Renal cortex interstitium (tissue), 11 donors: ENCODE results near the gene GRK4. TPM values are rescaled to one million over a fixed set of nuclear protein-coding genes. Genes with fewer than 3 reads are reported as not detected.

Experiments
- DNase-seq, 11 donors: peaks; one replicate each; pipeline ENCODE4 v3.0.0-alpha.2; 2013; ENCODE audit warnings: low read depth in 9 of 11, low spot score in 4 of 11; ENCODE audit errors: extremely low read depth in 1 of 11
- polyA plus RNA-seq, 3 donors: library from polyadenylated mRNA; unstranded; fragments of 120-200 nt; gene quantifications; one replicate each; pipeline ENCODE4 v1.2.1, GENCODE V29; 2013; ENCODE audit not compliant: insufficient read length in 3 of 3

GRK4 gene
- polyA plus RNA-seq, 3 donors, result 6.2 to 10.0 (median 8.0) TPM

DNA sequence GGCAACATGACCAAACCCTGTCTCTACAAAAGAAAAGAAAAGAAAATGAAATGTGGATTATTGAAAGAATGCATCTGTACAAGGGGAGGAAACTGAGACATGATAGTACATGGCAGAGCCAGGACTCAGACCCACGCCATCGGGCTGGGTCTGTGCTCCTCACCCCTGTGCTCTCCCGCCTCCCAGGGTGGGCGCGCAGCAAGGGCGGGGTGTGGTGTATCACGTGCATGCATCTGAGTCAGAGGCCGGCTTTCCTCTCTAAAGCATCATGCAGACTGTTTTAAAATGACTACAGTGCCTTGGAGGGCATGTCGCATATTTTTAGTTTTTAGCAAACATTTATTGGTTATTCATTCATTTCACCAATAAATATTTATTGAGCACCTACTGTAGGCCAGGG, 63.2 kb downstream of the GRK4 start:
- DNase-seq, result no peak

DNA sequence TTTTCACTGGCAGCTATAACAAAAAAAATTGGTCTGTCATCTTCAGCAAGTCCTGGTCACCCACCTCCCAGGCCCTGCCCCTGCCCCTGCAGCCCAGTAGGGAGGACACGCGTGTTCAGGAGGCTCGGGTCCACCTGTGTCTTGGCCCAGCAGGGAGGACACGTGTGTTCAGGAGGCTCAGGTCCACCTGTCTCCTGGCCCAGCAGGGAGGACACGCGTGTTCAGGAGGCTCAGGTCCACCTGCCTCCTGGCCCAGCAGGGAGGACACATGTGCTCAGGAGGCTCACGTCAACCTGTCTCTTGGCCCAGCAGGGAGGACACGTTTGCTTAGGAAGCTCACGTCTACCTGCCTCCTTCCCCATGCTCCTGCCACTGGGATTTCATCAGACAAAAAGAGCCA, 66.1 kb downstream of the GRK4 start:
- no peak for DNase-seq

DNA sequence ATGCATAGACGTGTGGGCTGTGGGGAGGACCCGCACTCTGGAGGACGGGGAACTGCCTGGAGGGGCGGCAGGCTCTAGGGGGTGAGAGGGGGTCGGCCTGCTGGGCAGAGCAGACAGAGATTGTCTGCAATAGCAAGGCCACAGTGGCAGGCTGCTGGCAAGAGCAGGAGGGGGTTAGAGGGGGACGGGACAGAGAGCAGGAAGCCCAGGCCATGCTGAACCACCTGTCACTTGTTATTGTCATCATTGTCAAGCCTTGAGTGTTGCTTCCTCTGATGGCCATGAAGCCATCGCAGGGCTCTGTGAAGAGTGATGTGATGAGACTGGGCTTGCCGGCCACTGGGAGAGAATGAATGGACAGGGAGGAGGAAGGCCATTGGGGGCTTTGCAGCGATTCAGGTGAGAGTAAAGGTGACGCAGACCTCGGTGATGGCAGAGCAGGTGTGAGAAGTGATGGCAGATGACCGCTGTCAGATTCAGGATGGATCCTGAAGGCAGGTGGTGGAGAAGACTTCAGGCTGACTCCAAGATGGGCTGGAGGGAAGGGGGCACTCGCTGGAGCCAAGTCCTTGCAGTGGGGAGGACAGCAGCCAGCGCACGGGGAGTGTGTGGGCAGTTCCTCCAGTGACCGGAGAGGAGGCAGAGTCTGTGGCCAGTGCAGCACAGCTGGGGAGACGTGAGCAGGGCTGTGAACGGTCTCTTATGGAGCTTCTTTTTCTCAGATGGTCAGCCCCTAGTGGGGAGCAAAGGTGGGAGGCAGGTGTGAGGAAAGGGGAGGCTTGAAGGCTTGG, 67.4 kb downstream of the GRK4 start:
- DNase-seq, result no peak

DNA sequence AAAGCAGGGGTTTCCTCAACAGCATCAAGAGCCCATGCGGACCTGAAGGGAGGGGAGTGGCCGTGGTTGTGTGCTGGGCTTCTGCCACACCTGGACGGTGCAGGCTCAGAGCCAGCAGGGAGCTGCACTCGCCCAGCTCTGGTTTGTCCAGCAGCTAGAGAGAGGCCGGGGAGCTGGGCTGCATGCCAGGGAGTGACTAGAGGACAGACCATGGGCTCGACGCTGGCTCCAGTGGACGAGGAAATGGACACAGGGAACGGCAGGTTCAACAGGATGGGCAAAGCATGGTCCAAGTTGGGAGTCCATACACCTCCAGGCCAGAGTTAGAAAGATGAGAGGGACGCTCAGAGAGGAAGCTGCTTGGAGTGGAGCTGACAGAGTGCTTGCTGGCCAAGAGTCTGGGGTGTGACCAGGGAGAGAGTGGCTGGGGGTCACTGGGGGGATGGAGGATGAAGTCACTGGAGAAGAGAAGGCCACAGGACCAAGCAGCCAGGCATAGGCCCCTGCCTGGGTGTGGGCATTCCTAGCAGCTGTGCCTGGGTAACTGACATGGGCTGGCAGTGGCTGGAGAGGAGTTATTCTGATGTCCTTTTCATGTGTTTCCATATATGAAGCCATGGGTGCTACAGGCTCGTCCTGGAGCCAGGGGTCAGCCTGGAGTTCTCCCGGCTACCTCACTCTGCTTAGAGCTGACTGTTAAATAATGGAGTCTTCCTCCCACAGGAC, 68.1 kb downstream of the GRK4 start:
- no peak for DNase-seq

DNA sequence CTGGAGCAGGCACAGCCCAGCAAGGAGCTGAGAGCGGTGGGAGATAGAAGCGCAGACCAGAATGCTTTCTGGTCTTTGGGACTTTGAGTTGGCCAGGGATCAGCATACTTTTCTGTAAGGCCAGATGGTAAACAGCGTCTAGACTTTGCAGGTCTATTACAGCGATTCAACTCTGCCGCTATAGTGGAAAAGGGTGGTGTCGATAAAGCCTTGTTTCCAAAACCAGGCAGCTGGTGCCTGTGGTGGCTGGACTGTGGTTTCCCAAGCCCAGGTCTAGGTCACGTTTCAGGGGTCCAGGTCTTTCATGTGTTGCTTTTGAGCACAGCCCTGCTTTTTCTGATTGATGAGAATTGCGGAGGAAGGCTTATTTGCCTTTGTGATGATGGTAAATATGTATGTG, 70.9 kb downstream of the GRK4 start:
- no peak for DNase-seq

DNA sequence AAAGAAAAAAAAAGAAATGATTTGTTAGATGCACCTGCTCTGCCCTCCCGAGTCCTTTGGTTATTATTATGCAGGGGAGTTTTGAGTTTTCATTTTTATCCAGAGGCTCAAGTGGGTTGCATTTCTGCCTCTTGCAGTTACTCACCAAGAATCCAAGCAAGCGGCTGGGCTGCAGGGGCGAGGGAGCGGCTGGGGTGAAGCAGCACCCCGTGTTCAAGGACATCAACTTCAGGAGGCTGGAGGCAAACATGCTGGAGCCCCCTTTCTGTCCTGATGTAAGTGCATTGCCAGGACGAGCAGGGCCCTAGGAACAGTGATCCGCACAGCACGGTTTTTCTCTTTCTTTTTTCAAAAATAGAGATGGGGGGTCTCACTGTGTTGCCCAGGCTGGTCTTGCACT, 71.9 kb downstream of the GRK4 start:
- no peak for DNase-seq

DNA sequence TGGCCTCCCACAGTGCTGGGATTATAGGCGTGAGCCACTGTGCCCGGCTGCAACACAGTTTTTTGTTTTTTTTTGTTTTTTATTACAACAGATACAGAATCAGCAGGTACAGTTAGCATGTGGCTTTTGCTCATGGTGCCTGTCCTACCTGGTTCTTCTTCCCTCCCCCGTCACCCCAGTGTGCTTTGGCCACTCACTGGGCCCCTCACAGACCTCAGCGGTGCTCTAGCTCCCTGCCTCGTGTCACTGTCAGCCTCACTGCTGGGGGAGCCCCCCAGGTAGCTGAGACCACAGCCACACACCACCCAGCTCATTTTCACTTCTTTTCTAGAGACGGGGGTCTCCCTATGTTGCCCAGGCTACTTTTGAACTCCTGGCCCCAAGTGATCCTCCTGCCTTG, 72.3 kb downstream of the GRK4 start:
- DNase-seq, result no peak

DNA sequence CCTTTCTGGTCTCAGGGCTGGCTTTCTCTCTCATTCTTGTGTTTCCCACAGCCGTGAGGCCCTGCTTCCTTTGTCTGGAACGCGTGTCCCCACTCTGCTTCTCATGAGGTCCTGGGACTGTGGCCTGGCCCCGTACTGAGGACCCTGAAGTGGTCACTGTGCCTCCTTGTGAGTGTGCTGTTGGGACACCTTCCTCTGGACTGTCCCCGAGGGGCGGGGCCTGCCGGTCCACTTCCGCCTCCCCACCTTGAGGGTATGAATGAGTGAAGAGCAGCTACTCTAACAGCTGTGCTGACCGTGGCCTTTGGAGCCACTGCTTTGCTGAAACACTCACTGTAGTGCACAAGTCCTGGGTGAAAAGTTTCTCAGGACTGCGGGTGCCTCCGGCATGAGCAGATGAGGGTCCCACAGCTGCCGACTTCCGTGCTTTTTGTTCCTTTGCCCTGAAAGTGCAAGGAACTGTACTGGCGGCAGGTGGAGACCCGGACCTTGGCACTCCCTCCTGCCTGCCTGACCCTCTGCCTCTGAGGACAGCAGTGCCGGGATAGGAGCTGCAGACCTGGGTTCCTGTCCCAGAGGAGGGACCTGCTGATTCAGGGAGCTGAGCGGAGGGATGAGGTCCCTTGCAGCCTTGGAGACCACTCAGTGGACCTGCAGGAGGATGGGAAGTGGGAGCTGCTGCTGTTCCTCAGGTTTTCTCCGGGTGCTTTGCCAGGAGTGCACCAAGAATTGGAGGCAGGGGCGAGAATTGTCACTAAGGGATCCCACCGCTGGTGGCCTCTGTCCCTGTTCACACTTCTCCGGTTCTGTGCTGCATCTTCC, 73.0 kb downstream of the GRK4 start:
- no peak for DNase-seq

DNA sequence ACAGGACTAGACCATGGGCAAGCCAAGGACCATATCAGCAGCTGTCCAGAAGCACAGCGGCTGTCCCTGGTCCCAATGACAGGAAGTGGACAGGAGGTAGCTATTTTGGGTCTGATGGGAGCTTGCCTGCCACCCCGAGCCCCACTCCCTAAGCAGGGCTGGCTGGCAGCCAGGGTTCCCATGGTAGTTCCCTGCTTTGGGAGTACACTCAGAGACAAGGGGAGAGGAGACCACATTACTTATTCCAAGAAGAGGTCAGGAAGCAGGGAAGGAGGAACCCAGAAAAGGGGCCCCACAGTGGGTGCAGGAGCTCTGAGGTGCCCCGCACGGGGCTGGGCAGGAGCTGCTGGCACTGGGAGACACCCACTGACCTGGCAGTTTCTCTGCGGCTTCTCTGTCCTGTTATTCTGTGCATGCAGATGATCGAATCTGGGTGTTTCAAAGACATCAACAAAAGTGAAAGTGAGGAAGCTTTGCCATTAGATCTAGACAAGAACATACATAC, 74.6 kb downstream of the GRK4 start:
- no peak for DNase-seq

DNA sequence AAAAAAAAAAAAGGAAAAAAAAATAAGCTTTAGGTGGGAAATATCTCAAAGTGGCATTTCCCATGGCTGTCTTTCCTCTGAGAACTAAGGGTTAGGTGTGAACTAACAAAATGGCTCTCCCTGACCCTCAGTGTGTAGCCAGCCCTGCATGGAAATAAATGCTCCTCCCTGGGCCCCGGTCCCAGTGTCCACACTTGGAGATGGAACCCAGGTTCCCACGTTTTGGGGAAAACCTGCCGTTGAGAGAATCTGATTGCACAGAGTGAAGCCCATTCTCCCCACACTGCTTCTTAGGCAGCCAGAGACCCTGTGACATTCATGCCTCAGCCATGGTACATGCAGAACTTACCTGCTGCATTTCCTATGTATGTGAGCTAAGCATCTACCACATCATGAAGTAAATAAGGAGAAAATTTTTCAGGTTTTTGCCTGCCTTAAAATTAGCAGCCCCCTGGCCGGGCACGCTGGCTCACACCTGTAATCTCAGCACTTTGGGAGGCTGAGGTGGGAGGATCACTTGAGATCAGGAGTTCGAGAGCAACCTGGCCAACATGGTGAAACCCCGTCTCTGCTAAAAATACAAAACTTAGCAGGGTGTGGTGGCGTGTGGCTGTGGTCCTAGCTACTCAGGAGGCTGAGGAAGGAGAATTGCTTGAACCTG, 76.5 kb downstream of the GRK4 start:
- DNase-seq, result no peak

DNA sequence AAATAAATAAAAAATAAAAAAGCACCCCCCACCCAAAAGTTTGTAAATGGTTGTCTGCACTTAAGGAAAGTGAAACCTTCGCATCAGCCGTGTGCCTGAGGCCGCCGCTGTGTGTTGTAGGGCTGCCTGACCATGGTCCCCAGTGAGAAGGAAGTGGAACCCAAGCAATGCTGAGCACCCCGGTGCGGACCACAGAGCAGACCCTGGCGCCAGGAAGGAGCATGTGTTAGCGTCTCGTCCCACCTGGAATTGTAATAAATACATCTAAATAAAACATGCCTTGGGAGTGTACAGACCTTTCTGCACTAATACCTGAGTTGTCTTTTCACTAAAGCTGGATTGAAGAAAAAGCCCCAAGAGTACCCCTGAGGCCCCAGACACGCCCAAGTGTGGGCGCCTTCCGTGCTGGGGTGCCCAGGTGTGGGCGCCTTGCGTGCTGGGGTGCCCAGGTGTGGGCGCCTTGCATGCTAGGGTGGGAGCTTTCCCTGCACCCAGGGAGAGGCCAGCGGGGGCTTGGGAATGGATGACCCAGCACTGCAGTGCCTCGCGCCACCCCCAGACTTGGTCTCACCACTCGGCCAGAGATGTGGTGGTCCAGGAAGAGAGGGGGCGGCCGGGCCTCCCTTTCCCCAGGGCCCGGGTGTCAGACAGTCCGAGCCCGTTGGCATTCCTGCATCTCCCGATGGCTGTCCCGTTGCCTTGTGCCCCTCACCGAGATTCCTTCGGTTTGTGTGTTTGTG, 77.3 kb downstream of the GRK4 start:
- no peak for DNase-seq

DNA sequence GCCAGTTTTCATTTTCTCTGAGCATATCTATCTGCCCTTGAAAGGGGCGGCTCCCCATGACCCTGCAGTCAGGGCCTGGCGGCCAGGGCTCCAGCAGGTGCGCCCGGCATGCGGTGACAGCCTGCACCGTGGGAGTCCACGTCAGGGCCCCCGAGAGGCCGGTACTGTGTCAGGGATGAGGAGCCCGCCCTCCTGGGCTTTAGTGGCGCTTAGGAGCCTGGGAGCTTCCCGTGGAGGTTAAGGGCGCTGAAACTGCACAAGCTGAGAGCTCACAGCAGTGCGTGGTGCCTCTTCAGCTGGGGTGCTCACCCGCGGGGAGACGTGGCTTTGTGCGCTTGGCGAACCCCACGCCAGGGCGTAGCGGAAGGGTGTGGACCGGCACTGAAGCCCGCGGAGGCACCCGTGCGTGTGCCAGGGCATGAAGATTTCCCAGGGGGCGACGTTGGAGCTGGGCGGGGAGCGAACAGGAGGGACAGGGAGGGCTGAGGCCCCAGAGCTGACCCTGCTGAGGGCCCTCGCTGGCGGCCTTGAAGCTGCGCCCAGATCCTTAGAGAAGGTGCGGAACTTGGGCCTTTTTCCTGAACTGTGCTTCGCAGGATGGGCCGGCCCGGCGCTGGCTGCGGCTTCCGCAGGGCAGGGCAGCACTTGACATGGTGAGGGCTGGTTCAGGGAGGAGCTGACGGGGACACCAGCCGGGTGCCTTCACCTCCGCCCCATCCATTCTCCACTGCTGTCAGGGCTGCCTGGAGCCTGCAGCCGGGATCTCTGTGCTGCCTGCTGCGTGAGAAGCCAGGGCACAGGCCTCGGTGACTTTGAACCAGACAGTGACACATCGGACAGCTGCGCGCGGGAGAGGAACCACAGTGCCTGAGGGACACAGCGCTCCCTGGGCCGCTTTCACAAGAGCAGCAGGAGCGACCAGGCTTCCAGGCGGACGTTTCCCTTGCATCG, 78.1 kb downstream of the GRK4 start:
- DNase-seq, result peak in 5 of 11 donors; percentile 10 to 37 (median 30)

DNA sequence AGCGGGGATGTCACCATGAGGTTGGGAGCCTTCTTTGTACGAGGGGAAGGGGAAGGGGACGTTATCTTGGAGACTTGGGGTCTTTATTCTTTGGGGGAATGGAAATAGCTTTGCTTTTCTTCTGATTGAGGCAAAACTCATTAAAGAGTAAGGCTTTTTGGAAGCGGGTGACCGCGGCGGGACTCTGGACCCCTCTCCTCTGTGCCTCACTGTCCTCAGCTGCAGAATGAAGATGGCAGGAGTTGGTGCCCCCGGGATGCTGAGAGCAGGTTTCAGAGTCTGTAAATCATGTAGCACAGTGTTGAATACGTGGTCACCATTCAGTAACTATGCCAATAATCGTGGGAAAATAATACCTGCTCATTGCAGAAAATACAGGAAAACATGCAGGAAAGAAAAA, 78.9 kb downstream of the GRK4 start:
- no peak for DNase-seq

DNA sequence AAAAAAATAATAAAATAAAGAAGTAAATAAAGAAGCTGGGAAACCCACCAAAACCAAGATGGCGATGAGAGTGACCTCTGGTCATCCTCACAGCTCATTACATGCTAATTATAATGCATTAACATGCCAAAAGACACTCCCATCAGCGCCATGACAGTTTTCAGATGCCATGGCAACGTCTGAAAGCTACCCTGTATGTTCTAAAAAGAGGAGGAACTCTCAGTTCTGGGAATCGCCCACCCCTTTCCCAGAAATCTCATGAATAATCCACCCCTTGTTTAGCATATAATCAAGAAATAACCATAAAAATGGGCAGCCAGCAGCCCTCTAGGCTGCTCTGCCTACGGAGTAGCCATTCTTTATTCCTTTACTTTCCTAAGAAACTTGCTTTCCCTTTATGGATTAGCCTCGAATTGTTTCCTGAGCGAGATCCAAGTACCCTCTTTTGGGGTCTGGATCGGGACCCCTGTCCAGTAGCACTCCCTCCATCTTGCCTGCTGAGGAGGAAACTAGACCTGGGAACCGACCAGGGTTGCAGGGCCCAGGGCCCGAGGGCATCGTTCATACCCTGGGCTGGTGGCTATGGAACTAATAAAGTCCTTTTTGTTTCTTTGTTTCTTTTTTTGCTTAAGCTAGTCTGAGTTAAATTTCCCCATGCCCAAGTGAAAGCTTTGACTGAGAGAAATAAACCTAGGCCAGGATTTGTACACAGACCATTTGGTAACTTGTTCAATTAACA, 80.1 kb downstream of the GRK4 start:
- no peak for DNase-seq

DNA sequence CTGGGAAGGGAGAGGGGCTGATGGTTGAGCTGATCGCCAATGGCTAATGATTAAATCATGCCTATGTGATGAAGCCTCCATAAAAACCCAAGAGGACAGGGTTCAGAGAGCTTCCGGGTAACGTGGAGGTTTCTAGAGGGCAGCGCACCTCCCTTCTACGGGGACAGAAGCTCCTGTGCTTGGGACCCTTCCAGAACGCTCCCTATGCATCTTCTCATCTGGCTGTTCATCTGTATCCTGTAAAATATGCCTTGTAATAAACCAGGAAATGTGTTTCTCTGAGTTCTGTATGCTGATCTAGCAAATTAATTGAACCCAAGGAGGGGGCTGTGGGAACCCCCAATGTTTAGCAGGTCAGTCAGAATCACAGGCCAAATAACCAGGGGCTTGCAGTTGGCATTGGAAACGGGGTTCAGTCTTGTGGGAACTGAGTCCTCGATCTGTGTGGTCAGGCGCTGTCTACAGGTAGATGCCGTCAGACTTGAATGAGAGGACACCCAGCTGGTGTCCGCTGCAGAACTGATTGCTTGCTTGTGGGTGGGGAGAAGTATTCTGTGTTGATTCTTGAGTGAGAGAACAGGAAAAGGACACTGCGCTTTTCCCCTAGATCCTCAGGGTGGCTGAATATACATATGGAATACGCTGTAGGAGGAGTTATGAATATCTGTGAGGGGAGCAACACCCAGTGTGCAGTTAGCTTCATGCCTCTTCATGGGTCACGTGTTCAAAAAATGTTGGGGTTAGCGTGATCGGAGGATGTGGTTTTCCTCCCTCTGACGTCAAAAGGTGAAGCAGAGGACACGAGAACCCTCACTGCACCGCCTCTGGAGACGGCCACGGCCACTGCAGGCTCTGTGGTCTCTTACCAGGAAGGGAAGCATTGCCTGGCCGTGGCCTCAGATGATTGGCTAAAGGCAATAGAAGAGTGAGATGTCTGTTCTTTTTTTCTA, 81.8 kb downstream of the GRK4 start:
- DNase-seq, result no peak

DNA sequence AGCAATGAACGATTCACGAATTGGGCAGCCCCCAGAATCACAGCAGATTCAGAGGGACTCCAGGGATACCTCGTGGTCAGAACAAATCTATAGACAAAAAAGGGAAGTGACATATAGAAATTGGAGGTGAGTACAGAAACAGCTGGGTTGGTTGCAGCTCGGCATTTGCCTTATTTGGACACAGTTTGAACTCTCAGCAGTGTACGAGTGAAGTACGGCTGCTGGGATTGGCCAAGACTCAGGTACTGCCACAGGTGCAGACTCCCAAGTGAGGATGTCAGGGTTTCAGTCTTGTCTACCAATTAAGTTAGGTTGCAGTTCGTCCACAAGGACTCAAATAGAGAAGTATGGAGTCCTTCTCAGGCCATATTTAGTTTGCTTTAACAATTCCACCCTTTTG, 82.8 kb downstream of the GRK4 start:
- DNase-seq, result no peak
